A549 (cell line): Measurements from ENCODE around the gene ZNF407. TPM values are rescaled to one million over a fixed set of nuclear protein-coding genes. Genes with fewer than 3 reads are reported as not detected.

ENCODE experiments used
- ATAC-seq, 2 experiments: fragments of 200-7000 bp in 1 of 2; fragments of >200 bp in 1 of 2; cut with Nextera tagmentation in 1 of 2; cut with Tn5 transposase in 1 of 2; 3 replicates each; pipeline versions ENCODE4 v1.8.0 to v1.9.1; 2018 to 2020; ENCODE audit warnings: mild to moderate bottlenecking in 1 of 2, moderate library complexity in 1 of 2
- CTCF ChIA-PET: fragments of 300-600 bp; sonication (Branson Sonifier 250); formaldehyde crosslinking; extraction: SDS; loops from one replicate; lab custom pipeline; 2021; ENCODE audit warnings: antibody characterized with exemption, inconsistent platforms; lab: Yijun Ruan, JAX
- POLR2A ChIA-PET: fragments of 350-600 bp; formaldehyde crosslinking; extraction: SDS; loops from one replicate; lab custom pipeline; 2021; ENCODE audit warnings: antibody characterized with exemption, inconsistent platforms; lab: Yijun Ruan, JAX
- DNase-seq, 2 experiments: peaks; one replicate each; pipeline versions ENCODE4 v3.0.0 to v3.0.0-alpha.2; 2011 to 2016; ENCODE audit warnings: low read depth in 1 of 2, low spot score in 1 of 2
- FAIRE-seq: peaks from 2 replicates; lab custom pipeline; 2011; peaks lifted over from hg19 to GRCh38; lab: Jason Lieb, UNC
- H3K27ac ChIP-seq, 2 experiments: fragments of >200 bp; sonication (Bioruptor Twin); formaldehyde crosslinking; 3 replicates each; pipeline ENCODE4 v1.5.1; 2016 to 2017
- H3K4me1 ChIP-seq: fragments of >200 bp; sonication (Bioruptor Twin); formaldehyde crosslinking; 3 replicates; pipeline ENCODE4 v1.6.1; 2016
- H3K4me2 ChIP-seq: fragments of >200 bp; sonication (Bioruptor Twin); formaldehyde crosslinking; 3 replicates; pipeline ENCODE4 v1.6.1; 2016
- H3K4me3 ChIP-seq: fragments of >200 bp; sonication (Bioruptor Twin); formaldehyde crosslinking; 3 replicates; pipeline ENCODE4 v1.5.1; 2016
- H3K9me3 ChIP-seq: fragments of >200 bp; sonication (Bioruptor Twin); formaldehyde crosslinking; 3 replicates; pipeline ENCODE4 v1.6.1; 2016
- CEBPB ChIP-seq, 2 experiments: fragments of >200 bp in 1 of 2; sonication (Bioruptor Twin) in 1 of 2; formaldehyde crosslinking in 1 of 2; IDR thresholded peaks; 2 replicates each; pipeline ENCODE4 v1.6.1; 2012 to 2016
- EHMT2 ChIP-seq: fragments of 200-600 bp; sonication (generic); IDR thresholded peaks from 2 replicates; pipeline ENCODE4 v1.6.1; 2016; ENCODE audit warnings: antibody characterized with exemption, low read depth, mild to moderate bottlenecking, moderate library complexity
- FOSB ChIP-seq: fragments of 250-450 bp; sonication (Bioruptor Pico); IDR thresholded peaks from 2 replicates; pipeline ENCODE4 v1.5.0; 2020; ENCODE audit warnings: mild to moderate bottlenecking, moderate library complexity
- GATA3 ChIP-seq: IDR thresholded peaks from 2 replicates; pipeline ENCODE4 v1.6.1; 2012; ENCODE audit warnings: borderline replicate concordance
- HES2 ChIP-seq: fragments of >200 bp; sonication (Bioruptor Twin); formaldehyde crosslinking; IDR thresholded peaks from 2 replicates; pipeline ENCODE4 v1.6.1; 2016
- HOXA7 ChIP-seq: fragments of 250-450 bp; sonication (Bioruptor Pico); IDR thresholded peaks from 2 replicates; pipeline ENCODE4 v1.5.0; 2020; ENCODE audit warnings: mild to moderate bottlenecking, moderate library complexity
- HOXB13 ChIP-seq: fragments of 250-450 bp; sonication (Bioruptor Pico); IDR thresholded peaks from 2 replicates; pipeline ENCODE4 v1.5.0; 2020; ENCODE audit warnings: low read depth, mild to moderate bottlenecking, moderate library complexity
- MAX ChIP-seq: IDR thresholded peaks from 2 replicates; pipeline ENCODE4 v1.6.1; 2012
- NFE2L2 ChIP-seq: fragments of 150-350 bp; conservative IDR thresholded peaks from 2 replicates; pipeline ENCODE4 v1.6.1; 2014; ENCODE audit warnings: low read length
- NR3C1 ChIP-seq: fragments of >200 bp; sonication (Bioruptor Twin); formaldehyde crosslinking; IDR thresholded peaks from 3 replicates; pipeline ENCODE4 v1.6.1; 2017
- PBX3 ChIP-seq: IDR thresholded peaks from 2 replicates; pipeline ENCODE4 v1.6.1; 2012
- RARB ChIP-seq: fragments of 250-450 bp; sonication (Bioruptor Pico); IDR thresholded peaks from 2 replicates; pipeline ENCODE4 v1.8.0; 2021; ENCODE audit warnings: mild to moderate bottlenecking, moderate library complexity
- RCOR1 ChIP-seq: fragments of 150-350 bp; IDR thresholded peaks from 2 replicates; pipeline ENCODE4 v1.6.1; 2014; ENCODE audit warnings: antibody characterized with exemption, low read length, low read depth
- SMC3 ChIP-seq: fragments of >200 bp; sonication (Bioruptor Twin); formaldehyde crosslinking; IDR thresholded peaks from 3 replicates; pipeline ENCODE4 v1.6.1; 2018; ENCODE audit warnings: inconsistent platforms
- ZFP36 ChIP-seq: fragments of 450-650 bp; IDR thresholded peaks from 2 replicates; pipeline ENCODE4 v1.6.1; 2014; ENCODE audit warnings: borderline replicate concordance; ENCODE audit not compliant: partially characterized antibody
- WGBS: methylation state at CpG from one replicate; pipeline ENCODE4 v1.1.6; 2017; ENCODE audit errors: missing lambda C conversion rate; 5-methylcytosine and 5-hydroxymethylcytosine counted together
- polyA plus RNA-seq, 4 experiments: library from polyadenylated mRNA; depleted of rRNA in 3 of 4; stranded (reverse); fragments of >200 nt; fragmentation: RNase III in 1 of 4; extraction: RNeasy Plus Mini Kit Qiagen cat#74134 plus additional on column Dnase treatment in 1 of 4; gene quantifications; 2 replicates in 3 of 4; 3 replicates in 1 of 4; pipeline ENCODE4 v1.2.3, GENCODE V29; 2011 to 2017
- TF ChIP-seq, protein P1 (sequence below): fragments of 150-350 bp; IDR thresholded peaks from 2 replicates; pipeline ENCODE4 v1.6.1; 2014; ENCODE audit warnings: low read depth, mild to moderate bottlenecking, low read length
- TF ChIP-seq, protein P2 (sequence below): fragments of 250-450 bp; sonication (Bioruptor Pico); IDR thresholded peaks from 2 replicates; pipeline ENCODE4 v1.5.0; 2020; ENCODE audit warnings: low read depth, mild to moderate bottlenecking, moderate library complexity
- TF ChIP-seq, protein P3 (sequence below): fragments of >200 bp; sonication (Bioruptor Twin); formaldehyde crosslinking; IDR thresholded peaks from 3 replicates; pipeline ENCODE4 v1.5.1; 2016
- TF ChIP-seq, protein P4 (sequence below): fragments of 450-650 bp; IDR thresholded peaks from 2 replicates; pipeline ENCODE4 v1.6.1; 2014; ENCODE audit warnings: antibody characterized with exemption

Gene ZNF407
- polyA plus RNA-seq, 2 of the 4 experiments (the other 2 are of a cell fraction), result 2.5 to 3.0 TPM

GRCh38 chr18:74731097-74731496 lies 133.4 kb downstream of the ZNF407 start:
- ATAC-seq, result no peak
- no peak for TF ChIP-seq CEBPB (IDR thresholded peaks at IDR 0.05)
- TF ChIP-seq EHMT2, result no peak
- no peak for TF ChIP-seq GATA3
- TF ChIP-seq RCOR1, result no peak
- TF ChIP-seq ZFP36, result no peak
- no peak for TF ChIP-seq NR3C1
- TF ChIP-seq MAX, result no peak
- TF ChIP-seq, protein P1, sequence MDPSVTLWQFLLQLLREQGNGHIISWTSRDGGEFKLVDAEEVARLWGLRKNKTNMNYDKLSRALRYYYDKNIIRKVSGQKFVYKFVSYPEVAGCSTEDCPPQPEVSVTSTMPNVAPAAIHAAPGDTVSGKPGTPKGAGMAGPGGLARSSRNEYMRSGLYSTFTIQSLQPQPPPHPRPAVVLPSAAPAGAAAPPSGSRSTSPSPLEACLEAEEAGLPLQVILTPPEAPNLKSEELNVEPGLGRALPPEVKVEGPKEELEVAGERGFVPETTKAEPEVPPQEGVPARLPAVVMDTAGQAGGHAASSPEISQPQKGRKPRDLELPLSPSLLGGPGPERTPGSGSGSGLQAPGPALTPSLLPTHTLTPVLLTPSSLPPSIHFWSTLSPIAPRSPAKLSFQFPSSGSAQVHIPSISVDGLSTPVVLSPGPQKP, result no peak
- Histone ChIP-seq H3K9me3 (no peaks in the 10 kb centered on the region), H3K27ac (no peak overlapping the region), H3K4me2 (peak overlapping the region; percentile 35; the same call in 2 of the 3 replicates), H3K4me1 (0 out of 3 replicates have a peak, but pooled peaks cover 8% of the 10 kb centered on the region), H3K4me3 (no peak overlapping the region)
- no peak for DNase-seq
- WGBS, result 54% methylated on average over 5 of the region's 5 CpGs
- CTCF ChIA-PET, result no interaction called here
- POLR2A ChIA-PET, result no interaction called here
- no peak for FAIRE-seq

DNA sequence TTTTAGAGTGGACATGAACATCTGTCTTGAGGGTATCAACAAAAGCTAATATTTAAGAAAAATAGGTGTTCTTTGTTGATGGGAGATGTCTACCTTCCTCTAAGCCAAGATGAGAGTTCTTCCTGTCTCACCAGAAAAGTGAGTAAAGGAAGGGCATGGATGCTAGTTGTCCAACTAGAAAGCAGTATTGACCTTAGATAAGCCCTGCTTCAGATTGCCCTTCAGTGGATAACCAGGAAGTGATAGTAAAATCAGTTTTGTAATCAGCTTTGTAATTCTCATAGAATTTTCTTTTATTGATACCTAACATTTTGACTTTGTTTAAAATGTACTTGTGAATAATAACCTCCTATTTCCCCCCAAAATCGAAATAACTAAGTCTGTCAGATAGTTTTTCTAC lies 134.7 kb downstream of the ZNF407 start:
- H3K4me3 ChIP-seq, result no peak overlapping the region
- FAIRE-seq (no peak), ATAC-seq (no peak), DNase-seq (no peak)
- 14% methylated on average over 1 of the region's 1 CpG for WGBS
- 0 out of 3 replicates have a peak, but pooled peaks cover 8% of the 10 kb centered on the region for H3K4me1 ChIP-seq
- ChIA-PET CTCF (no interaction called here), POLR2A (no interaction called here)
- no peak overlapping the region for H3K4me2 ChIP-seq
- no peaks in the 10 kb centered on the region for H3K9me3 ChIP-seq
- H3K27ac ChIP-seq, result no peak overlapping the region
- TF ChIP-seq RARB (CRISPR knock-in tag) (no peak), EHMT2 (no peak), GATA3 (no peak), HES2 (no peak), NR3C1 (no peak), NFE2L2 (no peak), HOXB13 (no peak), CEBPB (IDR thresholded peaks at IDR 0.05) (no peak), FOSB (CRISPR knock-in tag) (no peak), HOXA7 (CRISPR knock-in tag) (no peak), SMC3 (no peak), PBX3 (no peak)
- TF ChIP-seq, protein P2, sequence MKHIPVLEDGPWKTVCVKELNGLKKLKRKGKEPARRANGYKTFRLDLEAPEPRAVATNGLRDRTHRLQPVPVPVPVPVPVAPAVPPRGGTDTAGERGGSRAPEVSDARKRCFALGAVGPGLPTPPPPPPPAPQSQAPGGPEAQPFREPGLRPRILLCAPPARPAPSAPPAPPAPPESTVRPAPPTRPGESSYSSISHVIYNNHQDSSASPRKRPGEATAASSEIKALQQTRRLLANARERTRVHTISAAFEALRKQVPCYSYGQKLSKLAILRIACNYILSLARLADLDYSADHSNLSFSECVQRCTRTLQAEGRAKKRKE (CRISPR knock-in tag), result no peak
- TF ChIP-seq, protein P3, sequence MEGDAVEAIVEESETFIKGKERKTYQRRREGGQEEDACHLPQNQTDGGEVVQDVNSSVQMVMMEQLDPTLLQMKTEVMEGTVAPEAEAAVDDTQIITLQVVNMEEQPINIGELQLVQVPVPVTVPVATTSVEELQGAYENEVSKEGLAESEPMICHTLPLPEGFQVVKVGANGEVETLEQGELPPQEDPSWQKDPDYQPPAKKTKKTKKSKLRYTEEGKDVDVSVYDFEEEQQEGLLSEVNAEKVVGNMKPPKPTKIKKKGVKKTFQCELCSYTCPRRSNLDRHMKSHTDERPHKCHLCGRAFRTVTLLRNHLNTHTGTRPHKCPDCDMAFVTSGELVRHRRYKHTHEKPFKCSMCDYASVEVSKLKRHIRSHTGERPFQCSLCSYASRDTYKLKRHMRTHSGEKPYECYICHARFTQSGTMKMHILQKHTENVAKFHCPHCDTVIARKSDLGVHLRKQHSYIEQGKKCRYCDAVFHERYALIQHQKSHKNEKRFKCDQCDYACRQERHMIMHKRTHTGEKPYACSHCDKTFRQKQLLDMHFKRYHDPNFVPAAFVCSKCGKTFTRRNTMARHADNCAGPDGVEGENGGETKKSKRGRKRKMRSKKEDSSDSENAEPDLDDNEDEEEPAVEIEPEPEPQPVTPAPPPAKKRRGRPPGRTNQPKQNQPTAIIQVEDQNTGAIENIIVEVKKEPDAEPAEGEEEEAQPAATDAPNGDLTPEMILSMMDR, result no peak
- TF ChIP-seq, protein P4, sequence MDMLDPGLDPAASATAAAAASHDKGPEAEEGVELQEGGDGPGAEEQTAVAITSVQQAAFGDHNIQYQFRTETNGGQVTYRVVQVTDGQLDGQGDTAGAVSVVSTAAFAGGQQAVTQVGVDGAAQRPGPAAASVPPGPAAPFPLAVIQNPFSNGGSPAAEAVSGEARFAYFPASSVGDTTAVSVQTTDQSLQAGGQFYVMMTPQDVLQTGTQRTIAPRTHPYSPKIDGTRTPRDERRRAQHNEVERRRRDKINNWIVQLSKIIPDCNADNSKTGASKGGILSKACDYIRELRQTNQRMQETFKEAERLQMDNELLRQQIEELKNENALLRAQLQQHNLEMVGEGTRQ, result no peak
- TF ChIP-seq, protein P1, result no peak
